ENCODE data around the gene DMD.

The DMD gene

DNA sequence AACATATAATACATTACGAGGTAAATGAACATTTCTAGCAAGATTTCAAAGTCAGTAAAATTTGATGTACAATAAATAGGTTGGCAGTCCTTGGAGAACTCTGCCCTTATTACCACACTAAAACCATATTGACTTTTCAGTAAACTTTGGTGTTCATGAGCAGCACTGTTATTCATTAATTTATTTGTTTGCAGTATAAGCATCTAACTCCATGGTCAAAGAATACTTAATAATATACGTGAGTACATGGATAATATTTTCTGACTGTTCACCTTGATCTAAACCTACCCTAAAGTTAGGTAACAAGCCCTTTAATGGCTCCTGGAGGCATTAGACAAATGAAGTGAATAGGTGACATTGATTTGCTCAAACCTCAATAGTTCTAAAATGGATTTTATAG is 1322.3 kb downstream of the DMD start:
- H3F3A ChIP-seq (ENCODE audit: insufficient read depth, low read length) = no peaks in the 10 kb centered on the region

DNA sequence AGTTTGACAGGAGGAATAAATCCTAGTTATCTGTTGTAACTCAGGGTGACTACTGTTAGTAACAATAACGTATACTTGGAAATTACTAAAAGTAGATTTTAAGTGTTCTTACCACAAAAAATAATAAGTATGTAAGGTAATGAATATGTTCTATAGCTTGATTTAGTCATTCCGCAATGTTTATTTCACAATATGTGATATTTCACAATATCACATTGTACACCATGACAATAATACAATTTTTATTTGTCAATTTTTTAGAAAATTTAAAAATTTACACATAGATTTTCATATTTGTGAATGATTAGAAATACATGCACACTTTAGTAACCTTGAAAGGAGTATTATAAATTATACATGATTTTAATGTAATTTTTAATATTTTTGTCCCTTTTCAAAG is 1326.8 kb downstream of the DMD start:
- Histone ChIP-seq H3F3A (ENCODE audit: insufficient read depth, low read length) (no peaks in the 10 kb centered on the region), H2AFZ (ENCODE audit: low read length) (no peak overlapping the region), H3K79me2 (ENCODE audit: low read length) (no peaks in the 10 kb centered on the region), H3K9me2 (replicated peaks; ENCODE audit: insufficient read depth, low read length) (no peaks in the 10 kb centered on the region), H4K20me1 (ENCODE audit: insufficient read depth, low read length) (no peaks in the 10 kb centered on the region), H3K27me3 (replicated peaks; ENCODE audit: insufficient read depth, low read length) (no peaks in the 10 kb centered on the region), H3K4me3 (ENCODE audit: low read length) (no peak overlapping the region), H3K4me1 (ENCODE audit: low read length) (no peaks in the 10 kb centered on the region), H3K9me3 (replicated peaks; ENCODE audit: insufficient read depth, low read length) (no peaks in the 10 kb centered on the region), H3K4me2 (ENCODE audit: low read depth, low read length) (no peak overlapping the region), H3K9ac (ENCODE audit: low read length) (no peak overlapping the region), H3K27ac (ENCODE audit: low read length) (no peak overlapping the region), H3K36me3 (replicated peaks; ENCODE audit: insufficient read depth, low read length) (no peaks in the 10 kb centered on the region)
- DNase-seq = no peak
- no peak for TF ChIP-seq EZH2 (optimal IDR thresholded peaks at IDR 0.05; ENCODE audit: low read depth, low read length)
- TF ChIP-seq EZH2phosphoT487 (IDR thresholded peaks at IDR 0.05; ENCODE audit: low read length) = no peak
- TF ChIP-seq, protein P1, sequence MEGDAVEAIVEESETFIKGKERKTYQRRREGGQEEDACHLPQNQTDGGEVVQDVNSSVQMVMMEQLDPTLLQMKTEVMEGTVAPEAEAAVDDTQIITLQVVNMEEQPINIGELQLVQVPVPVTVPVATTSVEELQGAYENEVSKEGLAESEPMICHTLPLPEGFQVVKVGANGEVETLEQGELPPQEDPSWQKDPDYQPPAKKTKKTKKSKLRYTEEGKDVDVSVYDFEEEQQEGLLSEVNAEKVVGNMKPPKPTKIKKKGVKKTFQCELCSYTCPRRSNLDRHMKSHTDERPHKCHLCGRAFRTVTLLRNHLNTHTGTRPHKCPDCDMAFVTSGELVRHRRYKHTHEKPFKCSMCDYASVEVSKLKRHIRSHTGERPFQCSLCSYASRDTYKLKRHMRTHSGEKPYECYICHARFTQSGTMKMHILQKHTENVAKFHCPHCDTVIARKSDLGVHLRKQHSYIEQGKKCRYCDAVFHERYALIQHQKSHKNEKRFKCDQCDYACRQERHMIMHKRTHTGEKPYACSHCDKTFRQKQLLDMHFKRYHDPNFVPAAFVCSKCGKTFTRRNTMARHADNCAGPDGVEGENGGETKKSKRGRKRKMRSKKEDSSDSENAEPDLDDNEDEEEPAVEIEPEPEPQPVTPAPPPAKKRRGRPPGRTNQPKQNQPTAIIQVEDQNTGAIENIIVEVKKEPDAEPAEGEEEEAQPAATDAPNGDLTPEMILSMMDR (IDR thresholded peaks at IDR 0.05; ENCODE audit: low read length) = no peak

More for the DNA sequence above, 1322.3 kb downstream of the DMD start:
- Histone ChIP-seq H3K4me2 (ENCODE audit: low read depth, low read length) (no peak overlapping the region), H3K36me3 (replicated peaks; ENCODE audit: insufficient read depth, low read length) (no peaks in the 10 kb centered on the region), H3K27me3 (replicated peaks; ENCODE audit: insufficient read depth, low read length) (no peaks in the 10 kb centered on the region), H3K27ac (ENCODE audit: low read length) (no peak overlapping the region), H3K4me1 (ENCODE audit: low read length) (no peaks in the 10 kb centered on the region), H3K9me3 (replicated peaks; ENCODE audit: insufficient read depth, low read length) (no peaks in the 10 kb centered on the region), H3K9ac (ENCODE audit: low read length) (no peak overlapping the region), H3K79me2 (ENCODE audit: low read length) (no peaks in the 10 kb centered on the region), H4K20me1 (ENCODE audit: insufficient read depth, low read length) (no peaks in the 10 kb centered on the region), H3K9me2 (replicated peaks; ENCODE audit: insufficient read depth, low read length) (no peaks in the 10 kb centered on the region), H2AFZ (ENCODE audit: low read length) (no peak overlapping the region), H3K4me3 (ENCODE audit: low read length) (no peak overlapping the region)
- TF ChIP-seq, protein P1 (IDR thresholded peaks at IDR 0.05; ENCODE audit: low read length) = no peak
- no peak for TF ChIP-seq EZH2 (optimal IDR thresholded peaks at IDR 0.05; ENCODE audit: low read depth, low read length)
- TF ChIP-seq EZH2phosphoT487 (IDR thresholded peaks at IDR 0.05; ENCODE audit: low read length) = no peak
- no peak for DNase-seq

DNA sequence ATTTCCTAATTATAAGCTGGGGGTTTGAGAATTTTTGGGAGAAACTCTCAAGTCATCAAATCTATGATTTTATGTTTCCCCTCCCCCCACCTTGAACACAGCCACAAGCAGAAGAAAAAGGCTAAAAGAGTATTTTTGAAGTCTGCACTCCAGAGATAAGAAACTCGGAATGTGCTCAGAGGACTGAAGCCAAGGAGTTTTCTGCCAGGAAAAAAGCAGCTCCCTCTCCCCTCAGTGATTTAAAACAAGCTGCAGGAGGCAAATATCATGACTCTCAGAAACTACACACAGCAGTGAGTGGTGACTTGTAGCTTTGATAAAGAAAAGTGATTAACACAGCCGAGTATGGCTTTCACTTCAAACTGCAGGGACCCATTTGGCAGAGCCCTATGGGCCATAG is 1339.3 kb downstream of the DMD start:
- no peak overlapping the region for H2AFZ ChIP-seq (ENCODE audit: low read length)
- no peaks in the 10 kb centered on the region for H3K27me3 ChIP-seq (replicated peaks; ENCODE audit: insufficient read depth, low read length)
- no peaks in the 10 kb centered on the region for H3K9me2 ChIP-seq (replicated peaks; ENCODE audit: insufficient read depth, low read length)
- TF ChIP-seq, protein P1 (IDR thresholded peaks at IDR 0.05; ENCODE audit: low read length) = no peak
- no peak for TF ChIP-seq EZH2 (optimal IDR thresholded peaks at IDR 0.05; ENCODE audit: low read depth, low read length)
- TF ChIP-seq EZH2phosphoT487 (IDR thresholded peaks at IDR 0.05; ENCODE audit: low read length) = no peak
- no peak overlapping the region for H3K4me2 ChIP-seq (ENCODE audit: low read depth, low read length)
- no peak overlapping the region for H3K27ac ChIP-seq (ENCODE audit: low read length)
- no peaks in the 10 kb centered on the region for H3K4me1 ChIP-seq (ENCODE audit: low read length)
- no peaks in the 10 kb centered on the region for H3K79me2 ChIP-seq (ENCODE audit: low read length)
- H4K20me1 ChIP-seq (ENCODE audit: insufficient read depth, low read length) = no peaks in the 10 kb centered on the region
- no peaks in the 10 kb centered on the region for H3F3A ChIP-seq (ENCODE audit: insufficient read depth, low read length)
- no peak for DNase-seq
- no peaks in the 10 kb centered on the region for H3K9me3 ChIP-seq (replicated peaks; ENCODE audit: insufficient read depth, low read length)
- no peak overlapping the region for H3K4me3 ChIP-seq (ENCODE audit: low read length)
- H3K9ac ChIP-seq (ENCODE audit: low read length) = no peak overlapping the region
- H3K36me3 ChIP-seq (replicated peaks; ENCODE audit: insufficient read depth, low read length) = no peaks in the 10 kb centered on the region

All from MM.1S (cell line).